Left lung (tissue), 10 donors: Measurements from ENCODE around the gene VSTM4. TPM values are rescaled to one million over a fixed set of nuclear protein-coding genes. Genes with fewer than 3 reads are reported as not detected.
A peak's percentile ranks its signal among the peaks of the same experiment; 100 is the strongest.

Experiments used
- ATAC-seq: fragments of 200-7000 bp; cut with Tn5 transposase; one replicate; pipeline ENCODE4 v1.9.1; 2020; ENCODE audit warnings: moderate library complexity
- DNase-seq, 4 donors: peaks; one replicate each; pipeline ENCODE4 v3.0.0-alpha.2; 2013 to 2020
- H3K27ac ChIP-seq, 2 donors: fragments of 200-600 bp; sonication (generic) in 1 of 2; one replicate each; pipeline versions ENCODE4 v1.5.0 to v1.8.0; 2020 to 2021
- H3K27me3 ChIP-seq, 2 donors: fragments of 200-600 bp; sonication (generic) in 1 of 2; one replicate each; pipeline versions ENCODE4 v1.5.0 to v1.8.0; 2020 to 2021
- H3K36me3 ChIP-seq, 2 donors: fragments of 200-600 bp; sonication (generic) in 1 of 2; one replicate each; pipeline versions ENCODE4 v1.5.0 to v1.8.0; 2020 to 2021
- H3K4me1 ChIP-seq, 2 donors: fragments of 200-600 bp; one replicate each; pipeline ENCODE4 v1.8.0; 2021
- H3K4me3 ChIP-seq, 2 donors: fragments of 200-600 bp; sonication (generic) in 1 of 2; one replicate each; pipeline versions ENCODE4 v1.5.0 to v1.8.0; 2020 to 2021; ENCODE audit warnings: mild to moderate bottlenecking in 1 of 2
- H3K9me3 ChIP-seq, 2 donors: fragments of 200-600 bp; sonication (generic) in 1 of 2; one replicate each; pipeline versions ENCODE4 v1.5.0 to v1.8.0; 2020 to 2021
- CTCF ChIP-seq, 2 donors: fragments of 200-600 bp; sonication (generic) in 1 of 2; IDR thresholded peaks; one replicate each; pipeline versions ENCODE4 v1.5.0 to v1.8.0; 2021; ENCODE audit warnings: antibody characterized with exemption in 2 of 2
- intact Hi-C, 2 donors: fragments of 100-400 bp; cut with DNase I; formaldehyde crosslinking; loops; one replicate each; pipeline versions ENCODE4 v1.11.2 to v1.14.2; 2022
- polyA plus RNA-seq, 6 donors: library from polyadenylated mRNA; unstranded; fragments of 120-200 nt; gene quantifications; one replicate each; pipeline ENCODE4 v1.2.1, GENCODE V29; 2013; ENCODE audit not compliant: insufficient read length in 6 of 6
- total RNA-seq, 2 donors: library from RNA; stranded (reverse); fragmentation: NEBNext Ultra II Directional; extraction: Animal tissue kit (Norgen Biotek cat#: 25700); gene quantifications; one replicate each; pipeline ENCODE4 v1.2.1, GENCODE V29; 2021
- donor health status: DM: no; HTN: yes; CAD: no.
- donor health status: DM: no; HTN: no; CAD: no.

VSTM4 gene
- total and polyA plus RNA-seq, 8 donors: 11.0 to 36.9 (median 30.8) TPM

DNA sequence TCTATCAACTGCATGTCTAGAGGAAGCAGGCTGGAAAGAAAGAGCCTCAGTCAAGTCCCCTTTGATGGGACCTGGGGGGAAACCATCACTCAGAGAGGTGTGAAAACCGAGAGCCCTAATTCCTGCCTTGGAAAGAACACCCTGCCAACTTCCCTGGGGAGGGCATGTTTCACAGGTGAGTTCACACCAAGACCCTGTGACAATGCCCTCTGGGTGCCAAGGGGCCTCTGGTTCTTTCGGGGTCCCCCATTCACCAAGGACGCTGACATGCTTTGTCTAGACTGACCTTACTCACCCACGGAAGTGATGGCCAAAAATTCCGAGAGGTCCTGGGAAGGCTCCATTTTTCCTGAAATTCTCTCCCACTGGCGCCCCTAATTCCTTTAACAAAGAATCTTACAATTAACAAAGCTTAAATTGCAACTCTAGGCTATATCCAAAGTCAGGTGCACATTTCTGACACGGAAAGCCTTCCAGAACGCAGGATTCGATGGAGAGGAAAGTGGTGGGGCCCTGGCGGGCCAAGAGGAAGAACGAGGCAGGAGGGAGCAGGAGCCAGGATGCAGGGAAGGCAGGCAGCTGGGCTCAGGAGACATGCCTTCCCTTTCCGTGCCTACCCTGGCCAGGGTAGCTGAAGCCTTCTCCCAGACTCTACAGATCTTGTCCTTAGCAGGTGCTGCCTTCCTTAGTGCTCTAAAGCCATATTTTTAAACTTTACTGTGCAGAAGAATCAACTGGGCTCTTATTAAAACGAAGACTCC lies 23.7 kb downstream of the VSTM4 start:
- Histone ChIP-seq H3K36me3 (no peaks in the 10 kb centered on the region), H3K27ac (no peak overlapping the region), H3K27me3 (no peaks in the 10 kb centered on the region), H3K4me1 (peaks cover 0 to 8% of the 10 kb centered on the region in 2 donors), H3K4me3 (no peak overlapping the region), H3K9me3 (peaks cover 0 to 8% of the 10 kb centered on the region in 2 donors)
- intact Hi-C loops: no loop called here
- ATAC-seq: no peak
- no peak for DNase-seq
- TF ChIP-seq CTCF (IDR thresholded peaks at IDR 0.05): no peak

GRCh38 chr10:49090696-49091380 lies 24.5 kb downstream of the VSTM4 start:
- Histone ChIP-seq H3K27me3 (no peaks in the 10 kb centered on the region), H3K36me3 (no peaks in the 10 kb centered on the region), H3K9me3 (peaks cover 0 to 16% of the 10 kb centered on the region in 2 donors), H3K27ac (no peak overlapping the region), H3K4me3 (no peak overlapping the region), H3K4me1 (peaks cover 0 to 8% of the 10 kb centered on the region in 2 donors)
- intact Hi-C loops: no loop called here
- no peak for TF ChIP-seq CTCF (IDR thresholded peaks at IDR 0.05)
- DNase-seq (no peak), ATAC-seq (no peak)

GRCh38 chr10:49090189-49090575 lies 25.1 kb downstream of the VSTM4 start:
- peaks cover 0 to 8% of the 10 kb centered on the region in 2 donors for H3K4me1 ChIP-seq
- H3K9me3 ChIP-seq: peaks cover 0 to 16% of the 10 kb centered on the region in 2 donors
- peak overlapping the region in 1 of 2 donors; percentile 26 for H3K27ac ChIP-seq
- H3K27me3 ChIP-seq: no peaks in the 10 kb centered on the region
- ATAC-seq: no peak
- intact Hi-C loops: no loop called here
- no peak for TF ChIP-seq CTCF (IDR thresholded peaks at IDR 0.05)
- H3K4me3 ChIP-seq: no peak overlapping the region
- no peaks in the 10 kb centered on the region for H3K36me3 ChIP-seq
- DNase-seq: no peak

GRCh38 chr10:49089557-49090188 lies 25.6 kb downstream of the VSTM4 start:
- Histone ChIP-seq H3K4me1 (peaks cover 0 to 8% of the 10 kb centered on the region in 2 donors), H3K9me3 (peaks cover 0 to 16% of the 10 kb centered on the region in 2 donors), H3K27ac (no peak overlapping the region), H3K4me3 (no peak overlapping the region), H3K36me3 (no peaks in the 10 kb centered on the region), H3K27me3 (no peaks in the 10 kb centered on the region)
- no peak for TF ChIP-seq CTCF (IDR thresholded peaks at IDR 0.05)
- peak; percentile 83 for ATAC-seq
- DNase-seq: peak in 1 of 4 donors; percentile 24
- intact Hi-C loops: no loop called here

GRCh38 chr10:49089152-49089551 lies 26.2 kb downstream of the VSTM4 start:
- Histone ChIP-seq H3K9me3 (peaks cover 0 to 16% of the 10 kb centered on the region in 2 donors), H3K36me3 (no peaks in the 10 kb centered on the region), H3K27ac (no peak overlapping the region), H3K4me3 (no peak overlapping the region), H3K4me1 (peaks cover 0 to 8% of the 10 kb centered on the region in 2 donors), H3K27me3 (no peaks in the 10 kb centered on the region)
- no peak for DNase-seq
- ATAC-seq: no peak
- TF ChIP-seq CTCF (IDR thresholded peaks at IDR 0.05): no peak
- intact Hi-C loops: no loop called here
